Tibial nerve (tissue), 4 donors: Measurements from ENCODE around the gene SCAI. TPM values are rescaled to one million over a fixed set of nuclear protein-coding genes. Genes with fewer than 3 reads are reported as not detected.
A peak's percentile ranks its signal among the peaks of the same experiment; 100 is the strongest.

Experiments
- DNase-seq, 2 donors: peaks; one replicate each; pipeline ENCODE4 v3.0.0-alpha.2; 2019; ENCODE audit warnings: low spot score in 2 of 2
- H3K27ac ChIP-seq, 4 donors: fragments of 200-600 bp; sonication (generic) in 3 of 4; one replicate each; pipeline ENCODE4 v1.5.1; 2017 to 2019; ENCODE audit warnings: mild to moderate bottlenecking in 1 of 4
- H3K27me3 ChIP-seq, 2 donors: fragments of 200-600 bp; sonication (generic) in 1 of 2; one replicate each; pipeline versions ENCODE4 v1.5.1 to v1.6.0; 2017 to 2019
- H3K36me3 ChIP-seq, 3 donors: fragments of 200-600 bp; sonication (generic); one replicate each; pipeline ENCODE4 v1.5.1; 2018 to 2019
- H3K4me1 ChIP-seq, 4 donors: fragments of 200-600 bp; sonication (generic) in 3 of 4; one replicate each; pipeline ENCODE4 v1.5.1; 2017 to 2019
- H3K4me3 ChIP-seq, 4 donors: fragments of 200-600 bp; sonication (generic) in 3 of 4; one replicate each; pipeline ENCODE4 v1.5.1; 2017 to 2019; ENCODE audit warnings: mild to moderate bottlenecking in 1 of 4, moderate library complexity in 1 of 4
- H3K9me3 ChIP-seq, 4 donors: fragments of 200-600 bp; sonication (generic) in 3 of 4; one replicate each; pipeline ENCODE4 v1.5.1; 2017 to 2019
- CTCF ChIP-seq, 5 experiments: fragments of 200-600 bp in 3 of 5; fragments of 450-650 bp in 2 of 5; sonication (generic) in 3 of 5; IDR thresholded peaks; one replicate each; pipeline ENCODE4 v1.5.1; 2016 to 2019; ENCODE audit warnings: antibody characterized with exemption in 5 of 5, mild to moderate bottlenecking in 3 of 5, moderate library complexity in 2 of 5
- EP300 ChIP-seq, 2 donors: sonication (generic); formaldehyde crosslinking; IDR thresholded peaks; one replicate each; pipeline ENCODE4 v1.6.1; 2017; ENCODE audit warnings: antibody characterized with exemption in 2 of 2, mild to moderate bottlenecking in 1 of 2
- POLR2A ChIP-seq, 2 donors: fragments of 450-650 bp; IDR thresholded peaks; one replicate each; pipeline ENCODE4 v1.6.1; 2017; ENCODE audit warnings: antibody characterized with exemption in 2 of 2, mild to moderate bottlenecking in 2 of 2, moderate library complexity in 2 of 2
- WGBS, 2 donors: methylation state at CpG; one replicate each; pipeline ENCODE4 v1.1.5; 2018; 5-methylcytosine and 5-hydroxymethylcytosine counted together
- total RNA-seq, 4 donors: library from RNA; depleted of rRNA; stranded (reverse); fragments of >200 nt; gene quantifications; one replicate each; pipeline ENCODE4 v1.1.0, GENCODE V29; 2016

The SCAI gene
- total RNA-seq, 4 donors from 2014 or later = 8.8 to 19.2 (median 9.4) TPM

GRCh38 chr9:125161284-125161918 is 18.1 kb upstream of the SCAI start:
- H3K36me3 ChIP-seq = peaks cover 0 to 28% (median 0%) of the 10 kb centered on the region in 3 donors
- H3K4me1 ChIP-seq = peaks cover 0 to 19% (median 4%) of the 10 kb centered on the region in 4 donors
- peak in 1 of 2 donors; percentile 33 for DNase-seq
- H3K4me3 ChIP-seq = no peak overlapping the region
- no peaks in the 10 kb centered on the region for H3K9me3 ChIP-seq
- H3K27ac ChIP-seq = peak overlapping the region in 2 of 4 donors; percentile 72
- no peaks in the 10 kb centered on the region for H3K27me3 ChIP-seq
- WGBS, 2 donors = 60 to 64% methylated on average over 3 of the region's 3 CpGs
- TF ChIP-seq POLR2A (IDR thresholded peaks at IDR 0.05) (no peak), EP300 (IDR thresholded peaks at IDR 0.05) (peak in 1 of 2 donors; percentile 53)

GRCh38 chr9:125160750-125161149 is 17.4 kb upstream of the SCAI start:
- H3K27ac ChIP-seq = peak overlapping the region in 2 of 4 donors; percentile 42 to 72
- peaks cover 0 to 35% (median 0%) of the 10 kb centered on the region in 3 donors for H3K36me3 ChIP-seq
- peaks cover 0 to 19% (median 4%) of the 10 kb centered on the region in 4 donors for H3K4me1 ChIP-seq
- TF ChIP-seq CTCF (IDR thresholded peaks at IDR 0.05) = no peak
- no peak overlapping the region for H3K4me3 ChIP-seq
- H3K27me3 ChIP-seq = no peaks in the 10 kb centered on the region
- H3K9me3 ChIP-seq = no peaks in the 10 kb centered on the region
- DNase-seq = no peak

- 88 to 100% methylated on average over 2 of the region's 2 CpGs for WGBS, 2 donors
- H3K4me1 ChIP-seq = peaks cover 0 to 12% (median 4%) of the 10 kb centered on the region in 4 donors
- no peak for TF ChIP-seq CTCF (IDR thresholded peaks at IDR 0.05)
- no peak for TF ChIP-seq POLR2A (IDR thresholded peaks at IDR 0.05)
- TF ChIP-seq EP300 (IDR thresholded peaks at IDR 0.05) = no peak
- no peaks in the 10 kb centered on the region for H3K27me3 ChIP-seq
- H3K27ac ChIP-seq = no peak overlapping the region
- H3K4me3 ChIP-seq = no peak overlapping the region
- peaks cover 2 to 66% (median 8%) of the 10 kb centered on the region in 3 donors for H3K36me3 ChIP-seq
- no peaks in the 10 kb centered on the region for H3K9me3 ChIP-seq
- no peak for DNase-seq
Measured at GRCh38 chr9:125156551-125156950, 13.2 kb upstream of the SCAI start.

- H3K9me3 ChIP-seq = no peaks in the 10 kb centered on the region
- H3K4me3 ChIP-seq = no peak overlapping the region
- peaks cover 2 to 83% (median 8%) of the 10 kb centered on the region in 3 donors for H3K36me3 ChIP-seq
- WGBS, 2 donors = 80 to 85% methylated on average over 4 of the region's 4 CpGs
- H3K27me3 ChIP-seq = no peaks in the 10 kb centered on the region
- TF ChIP-seq CTCF (IDR thresholded peaks at IDR 0.05) = no peak
- TF ChIP-seq EP300 (IDR thresholded peaks at IDR 0.05) = no peak
- TF ChIP-seq POLR2A (IDR thresholded peaks at IDR 0.05) = no peak
- H3K4me1 ChIP-seq = no peaks in the 10 kb centered on the region
- H3K27ac ChIP-seq = no peak overlapping the region
- no peak for DNase-seq
Measured at GRCh38 chr9:125153712-125154367, 10.5 kb upstream of the SCAI start.

- no peak for TF ChIP-seq EP300 (IDR thresholded peaks at IDR 0.05)
- no peak for TF ChIP-seq CTCF (IDR thresholded peaks at IDR 0.05)
- no peak for TF ChIP-seq POLR2A (IDR thresholded peaks at IDR 0.05)
- H3K4me3 ChIP-seq = no peak overlapping the region
- 98 to 100% methylated on average over 2 of the region's 2 CpGs for WGBS, 2 donors
- no peaks in the 10 kb centered on the region for H3K27me3 ChIP-seq
- no peak overlapping the region for H3K27ac ChIP-seq
- H3K36me3 ChIP-seq = peaks cover 2 to 76% (median 8%) of the 10 kb centered on the region in 3 donors
- no peaks in the 10 kb centered on the region for H3K4me1 ChIP-seq
- no peak for DNase-seq
- H3K9me3 ChIP-seq = no peaks in the 10 kb centered on the region
Measured at GRCh38 chr9:125151730-125152129, 8.4 kb upstream of the SCAI start.
